ENCODE measurements around the gene ZGLP1. TPM values are rescaled to one million over a fixed set of nuclear protein-coding genes. Genes with fewer than 3 reads are reported as not detected.

The ZGLP1 gene
- total and polyA plus RNA-seq, 2 of the 13 experiments (the other 11 are each of a cell fraction or from before 2014, with no cell fraction given), result 2.4 to 3.0 TPM

- no peak for TF ChIP-seq ZFX (CRISPR knock-in tag; IDR thresholded peaks at IDR 0.05; ENCODE audit: low read depth)
- peak; percentile 81 for TF ChIP-seq ZNF263 (CRISPR knock-in tag; IDR thresholded peaks at IDR 0.05)
- no peak for TF ChIP-seq ZBTB39 (CRISPR knock-in tag; IDR thresholded peaks at IDR 0.05)
- TF ChIP-seq THAP8 (CRISPR knock-in tag; IDR thresholded peaks at IDR 0.05; ENCODE audit: borderline replicate concordance), result no peak
- no peak for TF ChIP-seq ZNF740 (CRISPR knock-in tag; IDR thresholded peaks at IDR 0.05)
- TF ChIP-seq PITX1 (CRISPR knock-in tag; IDR thresholded peaks at IDR 0.05), result 0 out of 2 replicates have a peak, but pooled peaks have one; percentile 56
- peak; percentile 31; the same call in 1 of the 2 replicates for TF ChIP-seq KAT8 (CRISPR knock-in tag; IDR thresholded peaks at IDR 0.05)
- TF ChIP-seq ZNF354B (CRISPR knock-in tag; IDR thresholded peaks at IDR 0.05), result no peak
- no peak for TF ChIP-seq ZNF468 (CRISPR knock-in tag; IDR thresholded peaks at IDR 0.05)
- TF ChIP-seq ZFP37 (CRISPR knock-in tag; IDR thresholded peaks at IDR 0.05; ENCODE audit: borderline replicate concordance), result no peak
- 0 out of 2 replicates have a peak, but pooled peaks have one; percentile 42 for TF ChIP-seq ZNF274 (CRISPR knock-in tag; IDR thresholded peaks at IDR 0.05)
- no peak for TF ChIP-seq DMAP1 (CRISPR knock-in tag; IDR thresholded peaks at IDR 0.05)
- TF ChIP-seq TBP (CRISPR knock-in tag; IDR thresholded peaks at IDR 0.05), result no peak
- peak; percentile 19; the same call in 1 of the 2 replicates for TF ChIP-seq ZNF768 (CRISPR knock-in tag; IDR thresholded peaks at IDR 0.05)
- no peak for TF ChIP-seq CSRNP1 (CRISPR knock-in tag; IDR thresholded peaks at IDR 0.05)
- no peak for TF ChIP-seq ZNF639 (CRISPR knock-in tag; conservative IDR thresholded peaks at IDR 0.05)
- TF ChIP-seq ELF4 (CRISPR knock-in tag; IDR thresholded peaks at IDR 0.05; ENCODE audit: borderline replicate concordance), result no peak
- TF ChIP-seq THAP7 (CRISPR knock-in tag; IDR thresholded peaks at IDR 0.05), result no peak
- no peak for TF ChIP-seq RNF219 (CRISPR knock-in tag; IDR thresholded peaks at IDR 0.05)
- TF ChIP-seq ZNF383 (CRISPR knock-in tag; IDR thresholded peaks at IDR 0.05; ENCODE audit: borderline replicate concordance), result no peak
- TF ChIP-seq NCOA5 (CRISPR knock-in tag; IDR thresholded peaks at IDR 0.05), result no peak
Measured at GRCh38 chr19:10335352-10335985, 25.9 kb upstream of the ZGLP1 start (continued).

Measured in HepG2 (cell line).